WERI-Rb-1 (cell line): ENCODE results near the gene CDC26.
A peak's percentile ranks its signal among the peaks of the same experiment; 100 is the strongest.

Experiments
- DNase-seq: peaks from one replicate; pipeline ENCODE4 v3.0.0-alpha.2; 2020
- H3K27ac ChIP-seq: fragments of 250-450 bp; sonication (Bioruptor Pico); 2 replicates; pipeline ENCODE4 v1.5.1; 2020; ENCODE audit warnings: mild to moderate bottlenecking, moderate library complexity
- H3K27me3 ChIP-seq: fragments of 250-450 bp; sonication (Bioruptor Pico); 2 replicates; pipeline ENCODE4 v1.5.1; 2021; ENCODE audit warnings: mild to moderate bottlenecking, low read depth, moderate library complexity; ENCODE audit not compliant: insufficient read depth, severe bottlenecking
- H3K36me3 ChIP-seq: fragments of 250-450 bp; sonication (Bioruptor Pico); 2 replicates; pipeline ENCODE4 v1.5.1; 2020; ENCODE audit warnings: mild to moderate bottlenecking, moderate library complexity
- H3K4me3 ChIP-seq: 2 replicates; pipeline ENCODE4 v1.5.1; 2011; ENCODE audit warnings: low read depth, mild to moderate bottlenecking, control low read depth, low read length
- H3K9me3 ChIP-seq: fragments of 250-450 bp; sonication (Bioruptor Pico); 2 replicates; pipeline ENCODE4 v1.5.1; 2021; ENCODE audit warnings: mild to moderate bottlenecking, moderate library complexity; ENCODE audit not compliant: severe bottlenecking
- CTCF ChIP-seq: IDR thresholded peaks from 2 replicates; pipeline ENCODE4 v1.5.1; 2011; ENCODE audit warnings: low read depth, mild to moderate bottlenecking, control low read depth, inconsistent platforms, low read length

CDC26 gene

GRCh38 chr9:113289091-113289490 is 13.7 kb upstream of the CDC26 start:
- Histone ChIP-seq H3K27ac (no peak overlapping the region), H3K4me3 (no peak overlapping the region), H3K9me3 (no peaks in the 10 kb centered on the region), H3K27me3 (no peaks in the 10 kb centered on the region), H3K36me3 (peaks cover 97% of the 10 kb centered on the region)
- no peak for DNase-seq
- TF ChIP-seq CTCF, result no peak

GRCh38 chr9:113281356-113281755 is 6.0 kb upstream of the CDC26 start:
- no peak for TF ChIP-seq CTCF
- H3K36me3 ChIP-seq, result peaks cover 94% of the 10 kb centered on the region
- no peak overlapping the region for H3K4me3 ChIP-seq
- H3K27me3 ChIP-seq, result no peaks in the 10 kb centered on the region
- no peak for DNase-seq
- no peaks in the 10 kb centered on the region for H3K9me3 ChIP-seq
- no peak overlapping the region for H3K27ac ChIP-seq

GRCh38 chr9:113278840-113279239 is 3.5 kb upstream of the CDC26 start:
- Histone ChIP-seq H3K27ac (no peak overlapping the region), H3K9me3 (no peaks in the 10 kb centered on the region), H3K27me3 (no peaks in the 10 kb centered on the region), H3K4me3 (no peak overlapping the region), H3K36me3 (peaks cover 74% of the 10 kb centered on the region)
- DNase-seq, result no peak
- TF ChIP-seq CTCF, result no peak

- TF ChIP-seq CTCF, result peak; percentile 56
- Histone ChIP-seq H3K36me3 (peaks cover 63% of the 10 kb centered on the region), H3K27me3 (no peaks in the 10 kb centered on the region), H3K27ac (peak overlapping the region; percentile 91), H3K9me3 (no peaks in the 10 kb centered on the region), H3K4me3 (peak overlapping the region; percentile 72)
- DNase-seq, result peak; percentile 51
Measured at GRCh38 chr9:113274474-113275156, 757 bp downstream of the CDC26 start.

GRCh38 chr9:113269871-113270270 is 5.5 kb downstream of the CDC26 start:
- no peaks in the 10 kb centered on the region for H3K9me3 ChIP-seq

More at GRCh38 chr9:113269871-113270270, 5.5 kb downstream of the CDC26 start:
- no peaks in the 10 kb centered on the region for H3K27me3 ChIP-seq
- peak overlapping the region; percentile 13; the same call in 1 of the 2 replicates for H3K27ac ChIP-seq
- peak; percentile 50 for DNase-seq
- TF ChIP-seq CTCF, result no peak
- peaks cover 60% of the 10 kb centered on the region for H3K36me3 ChIP-seq
- no peak overlapping the region for H3K4me3 ChIP-seq
